Esophagus squamous epithelium (tissue), 4 donors: ENCODE measurements around the gene RIMBP2.

ENCODE experiments used
- CTCF ChIP-seq, 6 experiments: fragments of 450-650 bp in 4 of 6; fragments of 200-600 bp in 2 of 6; sonication (generic) in 2 of 6; IDR thresholded peaks; one replicate each; pipeline ENCODE4 v1.5.1; 2016 to 2019; ENCODE audit warnings: antibody characterized with exemption in 6 of 6, mild to moderate bottlenecking in 4 of 6, moderate library complexity in 4 of 6
- POLR2A ChIP-seq, 4 donors: fragments of 450-650 bp; IDR thresholded peaks; one replicate each; pipeline ENCODE4 v1.6.1; 2017; ENCODE audit warnings: antibody characterized with exemption in 4 of 4, mild to moderate bottlenecking in 4 of 4, moderate library complexity in 3 of 4

DNA sequence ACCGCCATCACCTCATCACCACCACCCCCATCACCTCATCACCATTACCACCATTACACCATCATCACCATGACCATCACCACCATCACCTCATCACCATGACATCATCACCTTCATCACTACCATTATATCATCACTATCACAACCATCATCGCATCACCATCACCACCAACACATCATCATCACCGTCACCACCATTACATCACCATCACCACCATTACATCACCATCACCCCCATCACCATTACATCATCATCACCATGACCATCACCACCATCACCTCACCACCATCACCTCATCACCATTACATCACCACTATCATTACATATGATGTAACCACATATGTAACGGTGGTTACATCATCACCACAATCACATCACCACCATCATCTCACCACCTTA, 132.3 kb downstream of the RIMBP2 start:
- TF ChIP-seq POLR2A (IDR thresholded peaks at IDR 0.05): no peak
- TF ChIP-seq CTCF (IDR thresholded peaks at IDR 0.05): no peak
